Activated naive CD4-positive, alpha-beta T cell treated with Interleukin-2 at 50 U/mL for 16 hours (primary cell): ENCODE data around the gene ANK3.

ENCODE experiments used
- DNase-seq: peaks from one replicate; pipeline ENCODE4 v3.0.0-alpha.2; 2020

ANK3 gene

GRCh38 chr10:60271319-60272040 is 118.2 kb downstream of the ANK3 start:
- DNase-seq = no peak

DNA sequence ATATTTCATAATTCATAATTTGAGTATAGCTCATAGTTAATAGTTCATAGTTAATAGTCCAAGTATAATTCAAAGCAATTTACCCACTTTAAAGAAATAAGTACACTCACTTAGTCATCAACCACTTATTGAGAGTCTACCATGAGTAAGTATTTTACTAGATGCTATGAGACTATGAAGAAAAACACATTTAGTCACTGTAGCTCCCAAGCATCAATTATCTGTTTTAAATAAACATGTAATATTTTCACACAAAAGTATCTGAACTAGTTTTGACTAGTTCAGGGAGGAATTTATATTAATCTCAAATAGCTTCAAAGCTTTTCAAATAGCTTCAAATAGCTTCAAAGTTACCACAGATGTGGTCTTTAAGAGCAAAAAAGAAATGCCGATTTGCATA is 119.2 kb downstream of the ANK3 start:
- DNase-seq = no peak

GRCh38 chr10:60267802-60268201 is 121.9 kb downstream of the ANK3 start:
- no peak for DNase-seq

- no peak for DNase-seq
These were observed 123.2 kb downstream of the ANK3 start for GRCh38 chr10:60266513-60266912.

GRCh38 chr10:60262647-60263126 is 127.0 kb downstream of the ANK3 start:
- no peak for DNase-seq

DNA sequence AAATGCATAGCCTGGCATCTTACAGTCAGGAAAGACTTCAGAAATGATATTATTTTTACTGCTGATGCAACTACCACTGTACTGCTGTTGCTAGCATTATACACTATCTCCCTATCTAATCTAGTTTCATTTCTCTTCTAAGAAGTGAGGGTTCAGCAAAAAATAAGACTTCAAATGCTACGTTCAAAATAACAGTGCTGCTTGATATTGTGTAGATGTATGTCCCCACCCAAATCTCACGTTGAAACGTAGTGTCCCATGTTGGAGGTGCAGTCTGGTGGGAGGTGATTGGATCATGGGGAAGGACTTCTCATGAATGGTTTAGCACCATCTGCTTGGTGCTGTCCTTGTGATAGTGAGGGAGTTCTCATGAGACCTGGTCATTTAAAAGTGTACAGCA is 129.4 kb downstream of the ANK3 start:
- DNase-seq = no peak

GRCh38 chr10:60258429-60258797 is 131.3 kb downstream of the ANK3 start:
- DNase-seq = no peak

DNA sequence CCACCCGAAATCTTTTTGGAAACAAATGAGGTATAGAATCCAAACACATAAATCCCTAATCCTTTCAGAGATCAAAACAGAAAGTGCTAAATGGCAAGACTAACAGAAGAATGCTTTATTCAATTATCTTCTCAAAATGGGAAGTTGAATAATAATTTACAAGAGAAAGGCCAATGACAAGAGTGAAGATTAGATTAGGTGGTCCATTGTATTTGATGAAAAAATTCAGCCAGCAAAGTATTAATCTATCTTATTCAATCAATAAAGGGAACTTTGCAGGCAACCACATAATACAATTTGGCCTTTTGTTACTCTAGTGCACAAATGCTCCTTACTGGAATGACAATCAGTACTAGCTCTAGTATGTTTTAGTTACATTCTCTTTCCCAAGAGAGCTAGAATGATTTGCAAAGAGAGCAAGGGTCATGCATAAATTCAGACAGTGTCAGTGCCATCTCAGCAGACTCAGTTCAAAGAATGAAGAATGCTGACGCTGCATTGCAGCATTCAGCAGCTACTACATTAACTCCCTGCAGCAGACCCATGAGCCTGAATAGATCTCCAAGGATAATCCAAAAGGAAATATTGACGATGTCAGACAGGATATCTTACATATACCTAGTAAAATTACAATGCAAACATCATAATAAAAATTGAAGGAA is 131.8 kb downstream of the ANK3 start:
- DNase-seq = no peak

DNA sequence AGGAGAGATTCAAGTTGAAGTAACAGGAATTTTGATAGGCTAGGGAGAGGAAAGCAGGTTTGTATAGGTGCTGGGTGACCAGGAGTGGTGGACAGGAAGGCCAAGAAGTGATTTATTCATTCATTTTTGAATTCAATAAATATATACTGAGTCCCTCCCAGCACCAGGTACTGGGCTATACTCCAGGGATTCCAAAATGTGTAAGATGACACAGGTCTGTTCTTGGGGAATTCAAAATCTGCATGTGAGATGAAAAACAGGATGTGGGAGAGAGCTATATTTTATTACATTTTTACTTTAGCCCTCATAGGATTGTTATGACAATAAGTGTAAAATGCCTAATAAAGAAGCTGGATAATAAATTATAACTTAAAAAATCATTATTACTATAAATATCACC is 134.9 kb downstream of the ANK3 start:
- no peak for DNase-seq

DNA sequence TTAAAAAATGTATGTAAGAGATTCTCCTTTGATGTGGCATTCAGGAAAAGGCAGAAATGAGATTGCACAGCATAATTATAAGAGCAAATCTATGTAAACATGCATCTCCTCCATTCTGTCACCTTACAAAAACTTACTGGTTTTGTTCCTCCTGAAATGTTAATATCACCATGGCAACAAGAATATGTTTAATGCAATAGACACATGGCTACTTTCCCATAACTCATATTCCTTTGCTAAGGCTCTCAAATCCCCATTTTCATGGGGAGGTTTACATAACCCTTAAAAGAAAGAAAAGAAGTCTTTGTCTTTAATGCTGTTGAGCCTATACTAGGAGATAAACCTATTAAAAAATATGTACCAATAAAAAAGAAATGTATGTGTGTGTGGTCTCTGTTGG is 136.2 kb downstream of the ANK3 start:
- no peak for DNase-seq

GRCh38 chr10:60252688-60253087 is 137.0 kb downstream of the ANK3 start:
- DNase-seq = no peak

DNA sequence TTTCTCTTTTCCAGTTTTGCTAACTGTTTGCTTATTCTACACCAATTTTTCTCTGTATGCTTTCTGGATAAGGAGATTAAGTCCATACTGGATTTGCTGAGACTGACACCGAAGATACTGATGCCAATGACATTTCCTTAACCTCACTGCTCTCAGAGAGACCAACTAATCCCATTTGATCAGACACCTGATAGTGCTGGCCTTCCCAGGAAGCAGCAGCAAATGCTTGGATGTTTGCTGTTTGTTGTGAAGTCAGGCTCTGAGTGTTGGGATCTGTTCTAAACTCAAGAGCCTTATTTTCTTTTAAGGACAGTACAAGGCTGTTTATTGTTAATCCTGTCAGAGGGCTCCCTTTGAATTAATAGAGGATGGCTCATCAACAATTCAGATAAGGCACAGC is 143.3 kb downstream of the ANK3 start:
- no peak for DNase-seq

GRCh38 chr10:60239228-60239627 is 150.4 kb downstream of the ANK3 start:
- DNase-seq = no peak

DNA sequence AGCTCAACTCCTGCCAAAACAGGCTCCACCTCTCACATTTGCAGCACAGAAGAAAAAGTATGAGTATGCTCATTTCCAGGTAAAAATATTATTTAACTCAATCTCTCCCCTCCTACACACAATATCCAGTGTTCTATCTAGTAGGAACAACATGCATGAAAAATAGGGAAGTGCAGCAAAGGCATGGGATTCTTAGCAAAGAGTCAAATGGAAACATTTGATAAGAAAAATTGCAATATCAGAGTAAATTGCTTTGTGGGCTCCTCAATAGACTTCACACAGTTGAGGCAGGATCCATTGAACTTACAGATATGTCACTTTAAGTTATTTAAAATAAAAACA is 150.9 kb downstream of the ANK3 start:
- no peak for DNase-seq

GRCh38 chr10:60237977-60238758 is 151.5 kb downstream of the ANK3 start:
- no peak for DNase-seq

GRCh38 chr10:60236869-60237524 is 152.7 kb downstream of the ANK3 start:
- DNase-seq = no peak

- DNase-seq = no peak
These were observed 154.7 kb downstream of the ANK3 start for GRCh38 chr10:60235001-60235400.

GRCh38 chr10:60234551-60234950 is 155.1 kb downstream of the ANK3 start:
- DNase-seq = no peak

GRCh38 chr10:60230892-60231291 is 158.8 kb downstream of the ANK3 start:
- no peak for DNase-seq

GRCh38 chr10:60224066-60224705 is 165.5 kb downstream of the ANK3 start:
- no peak for DNase-seq

GRCh38 chr10:60222047-60222446 is 167.6 kb downstream of the ANK3 start:
- DNase-seq = no peak

GRCh38 chr10:60212195-60212594 is 177.5 kb downstream of the ANK3 start:
- DNase-seq = no peak
